RKO (cell line): ENCODE measurements around the gene MPEG1.

ENCODE experiments used
- DNase-seq: peaks from one replicate; pipeline ENCODE4 v3.0.0-alpha.2; 2016; ENCODE audit warnings: low spot score

MPEG1 gene, protein sequence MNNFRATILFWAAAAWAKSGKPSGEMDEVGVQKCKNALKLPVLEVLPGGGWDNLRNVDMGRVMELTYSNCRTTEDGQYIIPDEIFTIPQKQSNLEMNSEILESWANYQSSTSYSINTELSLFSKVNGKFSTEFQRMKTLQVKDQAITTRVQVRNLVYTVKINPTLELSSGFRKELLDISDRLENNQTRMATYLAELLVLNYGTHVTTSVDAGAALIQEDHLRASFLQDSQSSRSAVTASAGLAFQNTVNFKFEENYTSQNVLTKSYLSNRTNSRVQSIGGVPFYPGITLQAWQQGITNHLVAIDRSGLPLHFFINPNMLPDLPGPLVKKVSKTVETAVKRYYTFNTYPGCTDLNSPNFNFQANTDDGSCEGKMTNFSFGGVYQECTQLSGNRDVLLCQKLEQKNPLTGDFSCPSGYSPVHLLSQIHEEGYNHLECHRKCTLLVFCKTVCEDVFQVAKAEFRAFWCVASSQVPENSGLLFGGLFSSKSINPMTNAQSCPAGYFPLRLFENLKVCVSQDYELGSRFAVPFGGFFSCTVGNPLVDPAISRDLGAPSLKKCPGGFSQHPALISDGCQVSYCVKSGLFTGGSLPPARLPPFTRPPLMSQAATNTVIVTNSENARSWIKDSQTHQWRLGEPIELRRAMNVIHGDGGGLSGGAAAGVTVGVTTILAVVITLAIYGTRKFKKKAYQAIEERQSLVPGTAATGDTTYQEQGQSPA

DNA sequence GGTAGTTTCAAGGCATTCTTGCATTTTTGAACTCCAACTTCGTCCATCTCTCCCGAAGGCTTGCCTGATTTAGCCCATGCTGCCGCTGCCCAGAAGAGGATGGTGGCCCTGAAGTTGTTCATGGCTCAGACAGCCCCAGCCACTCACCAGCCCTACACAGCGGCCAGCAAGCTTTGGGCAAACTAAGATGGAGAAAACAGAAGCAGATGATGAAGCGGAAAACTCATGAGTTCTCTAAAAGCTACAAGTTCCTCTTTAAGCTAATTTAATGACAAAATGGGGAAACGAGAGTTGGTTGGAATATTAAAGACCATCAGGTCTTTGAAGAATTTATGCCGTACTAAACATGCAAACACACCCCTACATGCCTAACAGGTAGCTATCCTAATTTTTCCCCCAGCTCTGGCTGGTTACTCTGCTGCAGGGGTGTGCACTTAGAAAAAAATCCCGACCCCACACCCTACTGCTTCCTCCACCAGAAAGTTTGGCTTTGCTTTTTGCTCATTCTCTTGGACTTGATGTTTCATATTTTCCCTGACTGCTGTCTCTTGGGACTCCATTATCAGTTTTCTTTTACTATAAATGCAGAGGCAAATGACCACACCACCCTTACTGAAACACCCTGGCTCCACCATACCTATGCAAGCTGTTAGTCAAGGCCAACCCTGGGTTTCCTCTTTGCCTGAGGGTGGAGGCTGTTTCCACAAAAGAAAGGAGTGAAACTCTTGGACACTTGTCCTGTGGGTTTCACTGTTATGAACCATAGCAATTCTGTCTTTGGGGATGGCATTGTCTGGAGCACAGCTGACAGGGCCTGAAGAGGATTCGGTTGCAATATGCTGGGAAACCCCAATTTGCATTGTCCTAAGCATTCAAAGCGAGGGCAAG lies at the start of gene MPEG1:
Gene MPEG1, minus strand, starts transcription at position 184 of the 888 bp plus-strand sequence. Its CDS starts 62 bp downstream, at position 122.
- no peak for DNase-seq

DNA sequence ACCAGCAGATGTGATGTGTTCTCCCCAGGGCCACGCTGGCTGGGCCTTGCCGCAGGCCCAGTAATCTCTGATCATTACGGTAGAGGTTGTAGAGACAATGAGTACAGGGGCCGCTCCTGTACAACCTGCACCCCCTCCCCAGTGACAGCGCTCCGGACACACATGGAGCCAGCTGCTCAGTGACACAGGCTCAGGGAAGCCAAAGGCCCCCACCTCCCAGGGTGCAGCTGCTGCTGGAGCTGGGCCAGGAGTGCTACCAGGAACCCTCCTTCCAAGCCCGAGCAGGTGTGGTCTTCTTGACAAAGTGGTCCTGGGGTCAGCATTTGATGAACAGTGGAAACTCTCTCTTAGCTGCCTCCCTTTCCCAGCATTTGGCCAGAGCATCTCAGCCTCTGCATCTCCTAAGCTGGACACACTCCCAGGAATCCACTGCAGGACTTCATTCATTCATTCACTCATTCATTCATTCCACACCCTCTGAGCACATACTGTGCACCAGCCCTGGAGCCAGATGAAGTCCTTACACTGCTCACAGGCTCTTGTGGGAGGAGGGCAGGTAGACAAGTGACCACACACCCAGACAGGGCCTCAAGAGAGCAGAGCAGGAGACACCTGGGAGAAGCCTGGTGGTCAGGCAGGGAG lies 49.6 kb upstream of the MPEG1 start:
- DNase-seq = no peak

DNA sequence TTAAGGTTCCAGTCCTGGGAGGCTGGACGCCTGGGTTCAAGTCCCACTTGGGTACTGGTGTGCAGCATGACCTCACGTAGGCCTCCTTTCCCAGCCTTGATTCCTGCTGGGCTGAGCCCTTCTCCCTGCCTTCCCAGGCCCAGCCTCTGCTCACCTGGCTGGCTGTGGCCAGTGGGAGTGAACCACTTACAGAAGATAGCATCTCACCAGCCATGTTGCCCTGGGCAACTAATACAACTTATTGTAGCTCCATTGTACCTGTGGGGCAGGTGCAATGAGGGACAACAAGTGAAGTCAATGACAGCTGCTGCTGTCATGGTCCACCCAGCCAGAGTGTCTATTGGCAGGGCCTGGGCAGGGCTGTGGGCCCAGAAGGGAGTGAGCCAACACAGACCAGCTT lies 48.4 kb upstream of the MPEG1 start:
- DNase-seq = no peak

DNA sequence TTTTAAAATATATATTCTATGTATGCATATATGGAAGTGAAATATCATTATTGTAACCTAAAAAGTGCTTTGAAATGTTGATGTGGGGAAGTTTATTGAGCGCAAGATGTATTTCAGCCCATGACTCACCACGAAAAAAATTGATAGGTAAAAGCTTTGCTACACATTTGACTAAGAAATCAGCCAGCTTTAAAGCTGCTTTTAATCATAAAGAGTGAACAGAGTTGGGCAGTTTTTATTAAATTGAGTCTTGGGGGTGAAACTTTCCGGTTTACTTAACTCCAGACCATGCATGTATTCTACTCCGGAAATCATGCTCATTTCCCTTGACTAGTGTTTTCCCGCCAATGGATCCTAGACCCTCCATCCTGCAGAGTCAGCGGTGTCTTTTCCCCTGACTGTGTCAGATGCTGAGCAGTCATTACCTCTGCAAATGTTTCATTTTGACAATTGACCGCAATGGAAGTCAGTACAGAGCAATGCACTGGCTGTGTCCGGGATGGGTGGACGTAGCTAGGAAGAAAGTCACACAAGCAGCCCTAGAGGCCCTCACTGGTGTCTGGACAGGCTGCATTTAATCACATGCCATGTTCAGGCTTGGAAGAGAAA lies 47.2 kb upstream of the MPEG1 start:
- DNase-seq = no peak

DNA sequence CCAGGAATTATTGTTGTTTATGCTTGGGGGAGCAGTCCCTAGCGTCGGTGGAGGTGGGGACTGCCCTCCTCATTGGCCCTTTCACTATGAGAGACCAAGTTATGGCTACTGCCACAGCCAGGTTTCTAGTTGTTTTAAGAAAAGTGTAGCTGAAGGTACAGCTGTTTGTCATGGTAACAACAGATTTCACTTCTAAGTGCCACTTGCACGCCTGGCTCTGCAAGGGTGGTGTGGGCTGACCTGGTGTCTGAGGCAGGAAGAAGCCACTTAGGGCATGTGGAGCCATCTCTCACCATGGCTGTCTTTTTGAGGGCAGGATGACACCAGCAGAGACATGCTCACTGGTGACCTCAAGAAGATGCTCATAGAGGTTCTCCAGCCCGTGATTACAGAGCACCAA lies 46.3 kb upstream of the MPEG1 start:
- DNase-seq = no peak

DNA sequence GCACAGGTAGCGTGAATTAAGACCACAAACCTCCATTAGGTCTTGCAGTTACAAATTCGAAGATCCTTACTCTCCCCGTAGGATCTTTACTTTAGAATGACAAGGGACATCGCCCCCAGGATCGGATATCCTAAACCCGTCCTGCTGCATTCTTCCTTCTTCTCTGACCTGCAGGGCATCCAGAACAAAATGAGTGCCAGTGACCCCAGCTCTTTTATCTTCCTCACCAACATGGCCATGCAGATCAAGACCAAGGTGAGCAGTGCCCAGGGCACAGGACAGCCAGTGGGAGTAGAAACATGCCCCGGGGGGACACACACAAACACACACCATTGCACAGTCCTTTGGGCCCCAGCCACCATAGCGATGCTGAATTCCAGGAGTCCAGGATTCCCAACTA lies 42.6 kb upstream of the MPEG1 start:
- no peak for DNase-seq

DNA sequence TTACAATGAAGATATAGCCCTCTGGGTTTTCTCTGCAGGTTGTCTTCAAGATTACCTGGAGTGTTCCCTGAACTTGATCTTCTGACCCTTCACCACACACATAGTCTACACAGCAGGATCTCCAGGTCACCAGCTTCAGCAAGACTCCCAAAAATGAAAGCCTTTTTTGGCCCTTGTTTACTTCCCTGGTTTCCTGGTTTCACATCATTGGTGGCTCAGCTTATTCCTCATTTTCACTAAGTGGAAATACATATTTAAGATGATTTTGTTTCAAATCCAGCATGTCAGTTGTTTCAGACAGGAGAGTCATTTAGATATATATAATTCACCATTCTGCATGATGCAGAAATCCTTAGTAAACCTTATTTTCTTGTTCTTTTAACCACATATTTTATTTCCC lies 41.6 kb upstream of the MPEG1 start:
- DNase-seq = no peak

DNA sequence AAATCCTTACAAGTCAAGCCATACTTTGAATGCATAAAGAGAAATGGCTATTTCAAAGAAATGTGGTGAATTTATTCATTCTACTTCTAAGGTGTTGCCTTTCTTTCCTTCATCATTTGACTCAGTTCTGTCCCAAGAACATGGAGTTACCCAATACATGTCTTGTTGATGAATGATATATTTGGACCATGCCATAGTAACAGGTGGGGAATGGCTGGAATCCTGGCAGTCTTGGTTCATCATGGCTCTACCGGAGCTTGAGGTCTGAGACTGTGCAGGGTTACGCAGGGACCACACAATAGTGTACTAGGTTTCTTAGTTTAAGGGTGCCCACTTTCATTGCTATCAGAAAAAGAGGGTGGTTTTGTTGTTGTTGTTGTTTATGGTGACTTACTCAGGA lies 40.3 kb upstream of the MPEG1 start:
- no peak for DNase-seq

DNA sequence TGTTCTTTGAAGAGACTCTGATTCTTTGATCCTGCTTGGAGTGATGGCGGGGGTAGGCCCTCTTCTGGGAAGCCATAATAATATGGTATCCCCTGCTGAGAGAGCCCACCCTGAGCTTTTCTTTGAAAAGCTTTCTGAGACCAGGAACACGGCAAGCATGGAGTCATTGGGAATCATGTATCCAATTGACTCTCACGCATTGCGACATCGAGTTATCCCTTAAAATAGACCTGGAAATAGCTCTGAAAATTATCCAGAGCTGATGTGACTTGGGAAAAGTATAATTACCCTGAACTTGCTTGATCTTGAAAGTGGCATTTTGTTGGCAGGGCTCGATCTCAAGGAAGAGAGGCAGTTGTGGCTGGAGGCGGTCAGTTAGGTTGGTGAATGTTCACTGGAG lies 36.8 kb upstream of the MPEG1 start:
- no peak for DNase-seq

DNA sequence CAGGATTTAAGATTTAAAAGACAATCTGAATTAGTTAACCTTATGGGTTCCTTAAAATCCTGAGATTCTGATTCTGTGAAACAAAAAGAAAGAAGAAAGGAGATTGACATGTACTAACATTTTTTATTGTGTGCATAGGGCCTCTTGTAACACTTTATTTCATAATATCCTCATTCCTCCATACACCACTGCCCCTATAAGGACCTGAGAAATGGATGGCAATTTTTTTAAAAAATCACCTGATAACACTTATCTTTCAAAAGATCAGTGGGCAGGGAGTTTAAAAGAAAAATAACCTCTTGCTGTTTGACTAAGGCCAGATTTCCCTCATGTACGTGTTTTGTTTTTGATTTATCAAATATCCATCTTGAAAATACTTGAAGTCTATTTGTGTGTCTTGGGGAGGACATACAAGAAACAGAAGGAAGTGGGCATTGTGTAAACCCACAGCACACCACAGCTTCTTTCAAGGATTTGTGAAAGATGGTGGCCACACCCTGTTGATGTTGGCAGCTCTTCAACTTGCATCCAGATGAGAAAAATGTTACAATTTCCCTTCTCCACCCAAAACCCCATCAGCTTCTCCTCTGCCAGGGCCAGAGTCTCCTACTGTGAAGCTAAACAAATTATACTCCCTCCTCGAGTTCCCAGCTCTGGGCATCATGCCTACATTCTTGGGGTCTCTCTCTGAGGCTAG lies 35.0 kb upstream of the MPEG1 start:
- DNase-seq = no peak

DNA sequence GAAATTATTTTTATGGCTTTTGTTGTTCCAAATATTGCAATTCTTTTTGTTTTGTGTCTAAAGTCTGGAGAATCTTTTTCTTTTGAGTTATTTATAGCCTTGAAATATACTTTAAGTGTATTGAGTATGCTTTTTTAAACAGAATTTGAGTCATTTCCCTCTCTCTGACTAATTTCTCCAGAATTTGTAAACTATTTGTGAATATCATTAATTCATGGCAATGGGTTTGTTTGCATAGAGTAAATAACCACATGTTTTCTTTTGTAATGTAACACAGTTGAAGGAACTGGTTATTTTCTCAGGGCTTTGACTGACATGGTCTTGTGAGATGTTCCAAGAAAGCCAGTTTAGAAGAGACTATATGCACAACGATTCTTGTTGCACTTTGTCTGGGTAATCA lies 30.9 kb upstream of the MPEG1 start:
- no peak for DNase-seq

DNA sequence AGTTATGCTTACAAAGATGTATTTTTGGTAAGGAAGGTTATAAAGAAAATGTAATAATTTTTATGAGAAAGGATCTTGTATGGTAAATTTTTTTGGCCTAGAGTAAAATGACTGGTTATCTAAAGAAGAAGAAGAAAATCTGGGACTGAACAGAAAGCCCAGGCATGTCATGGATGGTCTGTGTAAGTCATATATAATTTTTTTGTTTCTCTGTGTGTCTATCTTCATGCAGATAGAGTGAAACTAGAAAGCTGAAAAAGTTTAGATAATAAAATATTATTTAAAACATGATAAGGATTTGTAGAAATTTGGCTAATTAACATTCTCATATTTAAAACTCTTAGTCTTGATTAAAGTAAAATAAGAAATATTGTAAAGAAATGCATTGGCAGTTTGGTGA lies 27.6 kb upstream of the MPEG1 start:
- no peak for DNase-seq

DNA sequence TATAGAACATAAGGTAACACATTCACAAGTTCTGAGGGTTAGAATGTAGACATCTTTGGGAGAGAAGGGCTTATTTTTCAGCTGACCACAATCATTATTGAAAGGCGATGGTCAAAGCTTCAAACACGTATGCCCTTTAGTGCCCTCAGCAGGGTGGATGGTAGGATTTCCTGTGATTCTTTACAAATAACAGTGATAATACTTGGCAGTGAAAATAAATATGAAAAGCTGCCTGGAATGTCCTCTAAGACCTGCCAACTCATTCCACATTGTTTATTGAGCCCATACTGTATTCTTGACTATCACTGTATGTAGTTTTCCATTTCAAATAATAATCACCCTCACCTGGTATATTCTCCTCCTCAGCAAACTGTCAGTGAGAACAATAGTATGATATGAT lies 13.7 kb upstream of the MPEG1 start:
- no peak for DNase-seq

DNA sequence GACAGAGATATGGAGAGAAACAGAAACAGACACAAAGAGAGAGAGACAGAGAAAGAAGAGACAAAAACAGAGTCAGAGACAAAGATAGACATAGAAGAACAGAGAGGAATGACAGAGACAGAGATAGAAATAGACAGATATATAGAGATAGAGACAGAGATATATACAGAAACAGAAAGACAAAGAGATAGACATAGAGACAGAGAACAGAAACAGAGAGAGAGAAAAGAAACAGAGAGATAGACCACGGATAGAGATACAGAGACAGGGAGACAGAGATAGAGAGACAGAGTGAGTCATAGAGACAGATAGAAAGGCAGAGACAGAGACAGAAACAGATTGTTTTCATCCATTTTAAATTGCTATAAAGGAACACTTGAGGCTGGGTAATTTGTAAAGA lies 12.3 kb upstream of the MPEG1 start:
- DNase-seq = no peak

DNA sequence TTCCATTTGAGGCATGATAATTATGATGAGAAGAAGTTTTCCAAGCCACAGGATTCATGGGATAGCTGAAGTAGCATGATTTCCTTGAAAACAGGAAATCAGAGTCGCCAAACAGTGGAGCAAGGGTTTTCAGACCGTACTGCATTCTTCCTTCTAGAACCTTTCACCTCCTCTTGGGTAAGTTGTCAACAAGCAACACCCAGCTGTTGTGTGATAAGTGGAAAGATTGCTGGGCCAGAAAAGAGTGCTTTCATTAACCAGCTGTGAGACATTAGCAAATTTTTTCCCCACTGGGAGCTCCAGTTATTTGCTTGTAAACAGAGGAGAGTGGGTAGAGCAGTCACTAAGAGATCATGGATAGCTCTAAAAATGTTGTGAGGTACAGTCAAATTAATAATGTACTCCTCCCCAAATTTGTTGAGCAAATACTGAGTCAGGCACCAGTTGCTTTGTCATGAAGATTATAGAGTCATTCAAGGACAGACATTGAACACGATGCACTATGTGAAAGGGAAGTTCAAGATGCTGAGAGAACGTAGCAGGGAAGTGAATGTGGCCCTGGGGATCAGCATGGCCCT lies 11.7 kb upstream of the MPEG1 start:
- DNase-seq = peak; percentile 15

DNA sequence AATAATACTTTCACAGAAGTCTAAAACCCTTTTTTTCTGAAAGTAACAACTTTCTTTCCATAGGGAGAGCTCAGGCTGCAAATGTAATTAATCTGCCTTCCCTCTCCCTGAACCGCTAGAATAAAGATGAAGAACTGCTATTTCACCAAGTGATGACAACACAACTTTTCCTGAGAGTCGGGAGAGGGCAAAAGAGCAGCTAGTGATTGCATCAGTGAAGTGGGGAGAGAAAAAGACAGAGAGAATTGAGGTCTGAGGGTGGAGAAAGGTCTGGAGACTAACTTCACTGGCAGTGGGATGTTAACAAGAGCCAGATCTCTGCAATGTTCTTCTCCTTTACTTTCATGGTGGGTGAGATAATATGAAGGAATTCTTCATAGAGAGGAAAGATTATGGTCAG lies 10.9 kb upstream of the MPEG1 start:
- no peak for DNase-seq

DNA sequence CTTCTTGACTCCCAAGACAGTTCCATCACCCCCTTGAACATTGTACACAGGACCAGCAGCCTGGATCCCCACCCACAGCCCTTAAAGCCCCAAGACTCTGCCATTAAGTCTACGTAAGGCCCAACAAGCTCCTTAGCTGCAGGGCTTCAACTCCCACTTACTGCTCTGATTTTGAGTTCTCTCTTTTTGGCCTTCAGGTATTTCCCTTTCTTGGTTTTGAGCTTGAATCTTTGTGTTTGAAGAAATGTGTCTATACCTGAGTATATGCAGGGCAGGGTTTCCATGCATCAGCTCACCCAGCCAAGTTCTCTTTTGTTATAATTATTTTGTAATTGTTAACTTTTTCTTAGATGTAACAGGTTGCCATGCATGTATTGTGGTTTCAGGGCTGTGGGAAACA lies 10.4 kb upstream of the MPEG1 start:
- no peak for DNase-seq

DNA sequence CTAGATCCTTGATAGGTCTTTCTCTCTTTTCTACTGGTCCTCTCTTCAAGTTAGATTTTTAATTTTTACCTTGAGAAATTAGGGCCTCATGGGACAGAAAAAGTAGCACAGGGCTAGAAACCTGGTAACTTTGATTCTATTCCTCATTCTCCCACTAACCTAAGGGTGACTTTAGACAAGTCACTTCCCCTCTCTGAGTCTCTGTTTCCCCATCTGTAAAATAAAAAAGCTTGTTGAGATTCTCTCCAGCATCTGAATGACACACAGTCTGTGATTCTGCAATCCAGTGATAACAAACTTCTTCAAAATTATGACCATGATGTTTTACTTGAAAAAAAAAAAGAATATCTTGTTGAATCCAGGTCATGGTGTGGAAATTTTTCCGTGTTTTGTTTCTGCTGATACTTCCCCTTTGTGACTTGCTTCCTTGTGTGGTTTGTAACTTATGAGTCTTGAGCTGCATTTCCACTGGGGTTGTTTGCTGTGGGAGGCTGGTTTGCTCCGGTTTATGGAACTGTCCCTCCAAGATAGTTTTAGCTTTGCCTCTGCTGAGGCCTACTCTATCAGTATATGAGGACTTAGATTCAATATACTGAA lies 9.8 kb upstream of the MPEG1 start:
- no peak for DNase-seq

DNA sequence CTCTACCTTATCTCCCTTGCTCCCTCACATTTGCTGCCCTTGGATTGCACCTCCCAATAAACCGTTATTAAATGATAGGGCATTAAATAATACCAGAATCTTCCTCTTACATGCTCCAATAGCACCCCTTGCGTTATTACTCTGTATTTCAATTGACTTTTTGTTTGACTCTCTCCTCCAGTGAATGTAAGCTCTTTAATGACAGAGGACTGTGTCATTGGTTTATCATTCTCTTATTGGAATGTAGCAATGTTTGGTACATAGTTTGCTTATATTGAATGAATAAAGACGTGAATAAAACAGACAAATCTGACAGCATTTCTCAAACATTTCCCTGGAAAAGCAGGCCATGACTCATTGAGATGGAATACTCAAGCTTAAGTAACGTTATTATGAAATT lies 8.7 kb upstream of the MPEG1 start:
- no peak for DNase-seq

DNA sequence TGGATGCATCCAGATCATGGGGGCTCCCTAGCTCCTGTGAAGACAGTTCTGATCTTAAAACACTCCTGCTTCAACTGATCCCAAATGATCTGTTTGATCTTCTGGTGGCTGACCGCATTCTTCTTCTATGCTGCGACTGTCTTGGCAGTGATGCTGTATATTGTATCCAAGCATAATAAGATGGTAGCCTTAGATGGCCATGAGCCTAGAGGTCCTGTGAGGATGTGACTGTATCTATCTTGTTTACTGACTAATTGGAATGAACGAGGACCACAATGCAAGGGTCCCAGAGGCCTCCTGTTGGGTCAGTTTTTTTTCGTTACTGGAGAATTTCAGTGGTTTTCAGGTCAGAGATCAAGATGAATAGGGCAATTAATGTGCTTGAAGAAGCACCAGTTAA lies 7.1 kb upstream of the MPEG1 start:
- no peak for DNase-seq
